SK-N-SH treated with all-trans-retinoic acid at 6 μM for 48 hours (cell line): ENCODE measurements around the gene TRIM15.

ENCODE experiments used
- ATAC-seq: fragments of 200-7000 bp; cut with Tn5 transposase; 3 replicates; pipeline ENCODE4 v1.9.1; 2020; ENCODE audit warnings: mild to moderate bottlenecking, moderate library complexity
- ARNTL ChIP-seq: fragments of 450-650 bp; formaldehyde crosslinking; IDR thresholded peaks from 2 replicates; pipeline ENCODE4 v1.5.0; 2020; ENCODE audit warnings: low read depth, mild to moderate bottlenecking, moderate library complexity, borderline replicate concordance
- BACH2 ChIP-seq: fragments of 250-450 bp; sonication (Bioruptor Pico); IDR thresholded peaks from 2 replicates; pipeline ENCODE4 v1.9.0; 2021; ENCODE audit warnings: mild to moderate bottlenecking, borderline replicate concordance
- CREB5 ChIP-seq: fragments of 250-450 bp; sonication (Bioruptor Pico); IDR thresholded peaks from 2 replicates; pipeline ENCODE4 v1.5.1; 2020; ENCODE audit warnings: low read depth, mild to moderate bottlenecking, moderate library complexity
- CSDC2 ChIP-seq: fragments of 250-450 bp; sonication (Bioruptor Pico); IDR thresholded peaks from 2 replicates; pipeline ENCODE4 v1.5.0; 2020; ENCODE audit warnings: mild to moderate bottlenecking, moderate library complexity
- ESRRG ChIP-seq: fragments of 250-450 bp; sonication (Bioruptor Pico); IDR thresholded peaks from 2 replicates; pipeline ENCODE4 v1.6.1; 2021; ENCODE audit warnings: mild to moderate bottlenecking
- GLIS3 ChIP-seq: fragments of 250-450 bp; sonication (Bioruptor Pico); IDR thresholded peaks from 2 replicates; pipeline ENCODE4 v1.5.0; 2020; ENCODE audit warnings: mild to moderate bottlenecking, moderate library complexity
- ISL1 ChIP-seq: fragments of 250-450 bp; sonication (Bioruptor Pico); IDR thresholded peaks from 2 replicates; pipeline ENCODE4 v2.1.2; 2022; ENCODE audit warnings: mild to moderate bottlenecking, moderate library complexity
- PATZ1 ChIP-seq: fragments of 250-450 bp; sonication (Bioruptor Pico); IDR thresholded peaks from 2 replicates; pipeline ENCODE4 v1.8.0; 2020; ENCODE audit warnings: mild to moderate bottlenecking, moderate library complexity, borderline replicate concordance
- PPARA ChIP-seq: fragments of 250-450 bp; sonication (Bioruptor Pico); IDR thresholded peaks from 2 replicates; pipeline ENCODE4 v1.5.0; 2020; ENCODE audit warnings: mild to moderate bottlenecking, borderline replicate concordance
- RARB ChIP-seq: fragments of 250-450 bp; sonication (Bioruptor Pico); IDR thresholded peaks from 2 replicates; pipeline ENCODE4 v1.8.0; 2021; ENCODE audit warnings: mild to moderate bottlenecking, moderate library complexity
- SNAI2 ChIP-seq: fragments of 250-450 bp; sonication (Bioruptor Pico); IDR thresholded peaks from 2 replicates; pipeline ENCODE4 v1.5.0; 2020; ENCODE audit warnings: mild to moderate bottlenecking, moderate library complexity
- TCF4 ChIP-seq: fragments of 250-450 bp; sonication (Bioruptor Pico); IDR thresholded peaks from 2 replicates; pipeline ENCODE4 v1.8.0; 2021; ENCODE audit warnings: mild to moderate bottlenecking, moderate library complexity, borderline replicate concordance
- TOX ChIP-seq: fragments of 250-450 bp; sonication (Bioruptor Pico); IDR thresholded peaks from 2 replicates; pipeline ENCODE4 v1.8.0; 2021; ENCODE audit warnings: mild to moderate bottlenecking, moderate library complexity, borderline replicate concordance
- TSHZ2 ChIP-seq: fragments of 250-450 bp; sonication (Bioruptor Pico); IDR thresholded peaks from 2 replicates; pipeline ENCODE4 v1.5.0; 2020; ENCODE audit warnings: mild to moderate bottlenecking, moderate library complexity
- ZC3H10 ChIP-seq: fragments of 250-450 bp; sonication (Bioruptor Pico); IDR thresholded peaks from 2 replicates; pipeline ENCODE4 v1.5.1; 2021; ENCODE audit warnings: mild to moderate bottlenecking, moderate library complexity
- ZFP3 ChIP-seq: fragments of 250-450 bp; sonication (Bioruptor Pico); IDR thresholded peaks from 2 replicates; pipeline ENCODE4 v1.5.0; 2020; ENCODE audit warnings: mild to moderate bottlenecking, moderate library complexity
- ZFP30 ChIP-seq: fragments of 450-650 bp; formaldehyde crosslinking; IDR thresholded peaks from 2 replicates; pipeline ENCODE4 v1.5.0; 2022; ENCODE audit warnings: mild to moderate bottlenecking, moderate library complexity
- ZNF565 ChIP-seq: fragments of 450-650 bp; formaldehyde crosslinking; conservative IDR thresholded peaks from 2 replicates; pipeline ENCODE4 v1.5.0; 2020; ENCODE audit warnings: low read depth, mild to moderate bottlenecking, moderate library complexity
- ZNF70 ChIP-seq: fragments of 450-650 bp; formaldehyde crosslinking; IDR thresholded peaks from 2 replicates; pipeline ENCODE4 v1.5.0; 2020; ENCODE audit warnings: mild to moderate bottlenecking, moderate library complexity
- TF ChIP-seq, protein P1 (sequence below): fragments of 250-450 bp; sonication (Bioruptor Pico); IDR thresholded peaks from 2 replicates; pipeline ENCODE4 v1.8.0; 2021; ENCODE audit warnings: low read depth, mild to moderate bottlenecking, moderate library complexity, borderline replicate concordance

Gene TRIM15

DNA sequence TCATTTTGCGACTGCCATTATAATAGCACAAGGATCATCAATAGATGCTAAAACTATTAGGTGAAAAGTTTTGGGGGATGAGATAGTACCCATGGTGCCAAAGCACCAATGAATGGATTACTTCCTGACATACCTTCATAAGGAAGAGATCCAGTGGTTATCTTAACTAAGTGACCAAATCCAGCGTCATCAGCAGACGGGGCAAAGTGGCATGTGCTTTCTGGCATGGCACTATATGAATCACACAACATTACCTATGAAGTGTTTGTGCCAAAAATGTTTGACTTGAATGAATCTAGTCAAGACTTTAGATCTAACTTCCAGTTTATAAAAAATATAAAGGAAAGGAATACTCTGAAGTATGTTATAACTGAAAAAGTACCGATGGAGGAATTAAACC, 39.0 kb downstream of the TRIM15 start (continued):
- no peak for TF ChIP-seq CREB5
- TF ChIP-seq ISL1 (CRISPR knock-in tag), result no peak
- no peak for TF ChIP-seq GLIS3
- TF ChIP-seq TOX (CRISPR knock-in tag), result no peak
- no peak for TF ChIP-seq TCF4 (CRISPR knock-in tag)
- no peak for TF ChIP-seq ESRRG (CRISPR knock-in tag)
- TF ChIP-seq, all 23 proteins: peak for 0

- TF ChIP-seq BACH2 (CRISPR knock-in tag) (no peak), CSDC2 (CRISPR knock-in tag) (no peak), SNAI2 (CRISPR knock-in tag) (no peak), ARNTL (no peak), ZC3H10 (CRISPR knock-in tag) (no peak), ZFP3 (CRISPR knock-in tag) (no peak), ZNF565 (no peak), ZNF70 (CRISPR knock-in tag) (no peak), CREB5 (no peak), PATZ1 (no peak), ZFP30 (no peak), TCF4 (CRISPR knock-in tag) (no peak), TSHZ2 (CRISPR knock-in tag) (no peak)
- TF ChIP-seq, protein P1, sequence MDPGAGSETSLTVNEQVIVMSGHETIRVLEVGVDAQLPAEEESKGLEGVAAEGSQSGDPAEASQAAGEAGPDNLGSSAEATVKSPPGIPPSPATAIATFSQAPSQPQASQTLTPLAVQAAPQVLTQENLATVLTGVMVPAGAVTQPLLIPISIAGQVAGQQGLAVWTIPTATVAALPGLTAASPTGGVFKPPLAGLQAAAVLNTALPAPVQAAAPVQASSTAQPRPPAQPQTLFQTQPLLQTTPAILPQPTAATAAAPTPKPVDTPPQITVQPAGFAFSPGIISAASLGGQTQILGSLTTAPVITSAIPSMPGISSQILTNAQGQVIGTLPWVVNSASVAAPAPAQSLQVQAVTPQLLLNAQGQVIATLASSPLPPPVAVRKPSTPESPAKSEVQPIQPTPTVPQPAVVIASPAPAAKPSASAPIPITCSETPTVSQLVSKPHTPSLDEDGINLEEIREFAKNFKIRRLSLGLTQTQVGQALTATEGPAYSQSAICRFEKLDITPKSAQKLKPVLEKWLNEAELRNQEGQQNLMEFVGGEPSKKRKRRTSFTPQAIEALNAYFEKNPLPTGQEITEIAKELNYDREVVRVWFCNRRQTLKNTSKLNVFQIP, result no peak
- ATAC-seq, result no peak
Measured at GRCh38 chr6:30204116-30204515, 40.8 kb downstream of the TRIM15 start.

DNA sequence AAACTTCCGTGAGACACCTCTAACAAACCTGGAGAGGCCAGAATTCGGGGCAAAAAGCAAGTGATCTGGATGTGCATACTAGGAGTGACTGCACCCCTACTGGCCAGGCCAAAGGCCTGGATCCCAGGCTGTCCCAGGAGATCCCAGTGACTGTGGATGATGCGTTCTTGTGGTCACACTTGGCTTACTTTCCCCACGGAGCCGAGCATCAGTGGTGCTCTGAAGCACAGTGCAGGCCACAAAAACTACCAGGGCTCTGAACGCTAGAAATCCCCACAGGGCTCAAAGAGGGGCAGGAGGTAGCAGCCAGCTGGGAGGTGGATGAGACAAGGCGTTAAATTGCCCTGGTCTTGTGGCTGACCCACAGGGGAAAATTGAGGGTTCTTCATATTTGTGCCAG, 42.8 kb downstream of the TRIM15 start:
- no peak for TF ChIP-seq ZFP3 (CRISPR knock-in tag)
- no peak for TF ChIP-seq SNAI2 (CRISPR knock-in tag)
- TF ChIP-seq ISL1 (CRISPR knock-in tag), result no peak

GRCh38 chr6:30206799-30207618, 43.7 kb downstream of the TRIM15 start:
- ATAC-seq, result no peak
- no peak for TF ChIP-seq BACH2 (CRISPR knock-in tag)
- TF ChIP-seq ZFP30, result no peak
- TF ChIP-seq RARB (CRISPR knock-in tag), result no peak
- TF ChIP-seq TSHZ2 (CRISPR knock-in tag), result no peak
- TF ChIP-seq PPARA (CRISPR knock-in tag), result no peak
- no peak for TF ChIP-seq SNAI2 (CRISPR knock-in tag)
- TF ChIP-seq ZC3H10 (CRISPR knock-in tag), result no peak

More for the DNA sequence above, 42.8 kb downstream of the TRIM15 start:
- ATAC-seq, result no peak
